WTC11 (cell line): ENCODE results near the gene SLC35F4.

Source experiments
- SP1 ChIP-seq: sonication (generic); formaldehyde crosslinking; conservative IDR thresholded peaks from 2 replicates; pipeline ENCODE4 v1.8.1; 2022; ENCODE audit warnings: missing genetic modification reagents
- TF ChIP-seq, protein P1 (sequence below): fragments of 200-600 bp; IDR thresholded peaks from 2 replicates; pipeline ENCODE4 v1.8.0; 2022; ENCODE audit warnings: antibody characterized with exemption

DNA sequence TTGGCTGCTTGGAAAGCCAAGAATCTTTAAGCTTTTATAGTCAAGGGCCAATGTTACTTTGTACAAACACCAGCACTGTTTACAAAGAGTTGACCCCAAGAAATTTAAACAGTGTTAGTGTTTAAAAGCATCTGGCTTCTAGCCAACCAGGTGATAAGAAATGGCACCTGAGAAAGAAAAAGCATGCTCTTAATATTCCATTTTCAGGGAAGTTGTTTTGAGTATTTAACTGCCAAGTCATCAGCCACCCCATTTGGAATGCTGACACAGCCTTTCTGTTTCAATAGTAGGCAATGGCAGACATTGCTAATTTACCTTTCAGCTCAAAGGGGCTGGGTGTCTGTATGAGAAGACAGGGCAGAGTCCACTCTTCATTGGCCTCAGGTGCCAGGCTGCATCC is 3.7 kb upstream of the SLC35F4 start:
- no peak for TF ChIP-seq SP1 (CRISPR knock-in tag)
- TF ChIP-seq, protein P1, sequence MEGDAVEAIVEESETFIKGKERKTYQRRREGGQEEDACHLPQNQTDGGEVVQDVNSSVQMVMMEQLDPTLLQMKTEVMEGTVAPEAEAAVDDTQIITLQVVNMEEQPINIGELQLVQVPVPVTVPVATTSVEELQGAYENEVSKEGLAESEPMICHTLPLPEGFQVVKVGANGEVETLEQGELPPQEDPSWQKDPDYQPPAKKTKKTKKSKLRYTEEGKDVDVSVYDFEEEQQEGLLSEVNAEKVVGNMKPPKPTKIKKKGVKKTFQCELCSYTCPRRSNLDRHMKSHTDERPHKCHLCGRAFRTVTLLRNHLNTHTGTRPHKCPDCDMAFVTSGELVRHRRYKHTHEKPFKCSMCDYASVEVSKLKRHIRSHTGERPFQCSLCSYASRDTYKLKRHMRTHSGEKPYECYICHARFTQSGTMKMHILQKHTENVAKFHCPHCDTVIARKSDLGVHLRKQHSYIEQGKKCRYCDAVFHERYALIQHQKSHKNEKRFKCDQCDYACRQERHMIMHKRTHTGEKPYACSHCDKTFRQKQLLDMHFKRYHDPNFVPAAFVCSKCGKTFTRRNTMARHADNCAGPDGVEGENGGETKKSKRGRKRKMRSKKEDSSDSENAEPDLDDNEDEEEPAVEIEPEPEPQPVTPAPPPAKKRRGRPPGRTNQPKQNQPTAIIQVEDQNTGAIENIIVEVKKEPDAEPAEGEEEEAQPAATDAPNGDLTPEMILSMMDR: no peak
